ENCODE data around the gene KRT17.

GRCh38 chr17:41629316-41629715 is 4.9 kb upstream of the KRT17 start:
- TF ChIP-seq CTCF (IDR thresholded peaks at IDR 0.05): no peak
- no peak for TF ChIP-seq POLR2A (IDR thresholded peaks at IDR 0.05)
